Measurements from ENCODE around the gene ADAM33.
A peak's percentile ranks its signal among the peaks of the same experiment; 100 is the strongest.

The ADAM33 gene

GRCh38 chr20:3729378-3729777 is 47.6 kb upstream of the ADAM33 start:
- peak overlapping the region; percentile 74 for H2AK5ac ChIP-seq (ENCODE audit: low read depth, low read length)
- H2BK120ac ChIP-seq (ENCODE audit: low read depth, low read length) = no peak overlapping the region
- H3K27ac ChIP-seq (replicated peaks; ENCODE audit: low read length) = no peak overlapping the region
- H3K4me1 ChIP-seq (ENCODE audit: control insufficient read depth in 2 of 2, insufficient read depth in 1 of 2, low read depth in 1 of 2, low read length in 2 of 2) = peaks cover 4 to 11% of the 10 kb centered on the region in 2 donors
- no peak overlapping the region for H2AFZ ChIP-seq (ENCODE audit: low read length)
- H2BK15ac ChIP-seq (ENCODE audit: low read length) = no peak overlapping the region
- H3K4me2 ChIP-seq (ENCODE audit: insufficient read depth, low read length, poor library complexity, severe bottlenecking) = no peak overlapping the region
- no peak overlapping the region for H4K91ac ChIP-seq (ENCODE audit: low read depth, low read length, poor library complexity)
- H3K4me3 ChIP-seq (ENCODE audit: low read length in 2 of 2) = no peak overlapping the region
- H3K79me1 ChIP-seq (ENCODE audit: low read depth, low read length) = no peaks in the 10 kb centered on the region
- peak overlapping the region; percentile 41 for H2BK12ac ChIP-seq (ENCODE audit: low read length)
- peak overlapping the region; percentile 71 for H3K14ac ChIP-seq (ENCODE audit: low read length)
- DNase-seq (ENCODE audit: low spot score) = no peak
- no peak overlapping the region for H3K9ac ChIP-seq (ENCODE audit: low read depth, low read length, poor library complexity)
- H3K23ac ChIP-seq (ENCODE audit: low read depth, low read length, poor library complexity) = no peak overlapping the region
- H3K9me3 ChIP-seq (replicated peaks in 1 of 2; ENCODE audit: control insufficient read depth in 2 of 2, insufficient read depth in 1 of 2, low read depth in 1 of 2, low read length in 2 of 2) = no peaks in the 10 kb centered on the region
- peak overlapping the region; percentile 57 for H3K18ac ChIP-seq (ENCODE audit: low read length)
- H3K27me3 ChIP-seq (ENCODE audit: control insufficient read depth in 3 of 3, insufficient read depth in 3 of 3, low read depth in 1 of 3, low read length in 3 of 3) = peaks cover 0 to 50% (median 14%) of the 10 kb centered on the region in 3 experiments
- no CpG with 5 or more reads among the region's 6 CpGs for WGBS, 2 donors (ENCODE audit: extremely low coverage in 2 of 2, insufficient read length in 2 of 2, insufficient replicate concordance in 1 of 2)
- peak overlapping the region; percentile 43 for H4K8ac ChIP-seq (ENCODE audit: low read depth, low read length)
- H3K4ac ChIP-seq (ENCODE audit: low read length) = no peak overlapping the region
- no peaks in the 10 kb centered on the region for H3K36me3 ChIP-seq (replicated peaks in 1 of 2; ENCODE audit: control insufficient read depth in 2 of 2, insufficient read depth in 2 of 2, low read length in 2 of 2)
- H2BK5ac ChIP-seq (ENCODE audit: low read length) = no peak overlapping the region

- WGBS, 2 donors (ENCODE audit: extremely low coverage in 2 of 2, insufficient read length in 2 of 2, insufficient replicate concordance in 1 of 2) = no CpG with 5 or more reads among the region's 3 CpGs
- H3K4ac ChIP-seq (ENCODE audit: low read length) = no peak overlapping the region
- H3K27me3 ChIP-seq (ENCODE audit: control insufficient read depth in 3 of 3, insufficient read depth in 3 of 3, low read depth in 1 of 3, low read length in 3 of 3) = peaks cover 0 to 50% (median 14%) of the 10 kb centered on the region in 3 experiments
- H2AK5ac ChIP-seq (ENCODE audit: low read depth, low read length) = peak overlapping the region; percentile 74
- DNase-seq (ENCODE audit: low spot score) = no peak
- peak overlapping the region; percentile 18 for H2BK12ac ChIP-seq (ENCODE audit: low read length)
- no peak overlapping the region for H3K4me2 ChIP-seq (ENCODE audit: insufficient read depth, low read length, poor library complexity, severe bottlenecking)
- no peak overlapping the region for H4K91ac ChIP-seq (ENCODE audit: low read depth, low read length, poor library complexity)
- no peak overlapping the region for H4K8ac ChIP-seq (ENCODE audit: low read depth, low read length)
- no peak overlapping the region for H3K9ac ChIP-seq (ENCODE audit: low read depth, low read length, poor library complexity)
- peak overlapping the region; percentile 19 for H3K18ac ChIP-seq (ENCODE audit: low read length)
- H2BK15ac ChIP-seq (ENCODE audit: low read length) = no peak overlapping the region
- H3K4me3 ChIP-seq (ENCODE audit: low read length in 2 of 2) = no peak overlapping the region
- H3K4me1 ChIP-seq (ENCODE audit: control insufficient read depth in 2 of 2, insufficient read depth in 1 of 2, low read depth in 1 of 2, low read length in 2 of 2) = peaks cover 4 to 11% of the 10 kb centered on the region in 2 donors
- no peaks in the 10 kb centered on the region for H3K9me3 ChIP-seq (replicated peaks in 1 of 2; ENCODE audit: control insufficient read depth in 2 of 2, insufficient read depth in 1 of 2, low read depth in 1 of 2, low read length in 2 of 2)
- H3K27ac ChIP-seq (replicated peaks; ENCODE audit: low read length) = no peak overlapping the region
- H2AFZ ChIP-seq (ENCODE audit: low read length) = no peak overlapping the region
- no peak overlapping the region for H3K14ac ChIP-seq (ENCODE audit: low read length)
- no peaks in the 10 kb centered on the region for H3K36me3 ChIP-seq (replicated peaks in 1 of 2; ENCODE audit: control insufficient read depth in 2 of 2, insufficient read depth in 2 of 2, low read length in 2 of 2)
- H2BK120ac ChIP-seq (ENCODE audit: low read depth, low read length) = peak overlapping the region; percentile 47
- no peak overlapping the region for H3K23ac ChIP-seq (ENCODE audit: low read depth, low read length, poor library complexity)
- H3K79me1 ChIP-seq (ENCODE audit: low read depth, low read length) = no peaks in the 10 kb centered on the region
- no peak overlapping the region for H2BK5ac ChIP-seq (ENCODE audit: low read length)
Measured at GRCh38 chr20:3728876-3729275, 47.1 kb upstream of the ADAM33 start.

GRCh38 chr20:3728354-3728753 is 46.5 kb upstream of the ADAM33 start:
- no peak for DNase-seq (ENCODE audit: low spot score)
- H3K18ac ChIP-seq (ENCODE audit: low read length) = no peak overlapping the region
- H3K23ac ChIP-seq (ENCODE audit: low read depth, low read length, poor library complexity) = peak overlapping the region; percentile 18
- no peak overlapping the region for H4K91ac ChIP-seq (ENCODE audit: low read depth, low read length, poor library complexity)
- H3K36me3 ChIP-seq (replicated peaks in 1 of 2; ENCODE audit: control insufficient read depth in 2 of 2, insufficient read depth in 2 of 2, low read length in 2 of 2) = no peaks in the 10 kb centered on the region
- H3K14ac ChIP-seq (ENCODE audit: low read length) = peak overlapping the region; percentile 79
- H2AK5ac ChIP-seq (ENCODE audit: low read depth, low read length) = peak overlapping the region; percentile 74
- H2BK15ac ChIP-seq (ENCODE audit: low read length) = no peak overlapping the region
- H3K4ac ChIP-seq (ENCODE audit: low read length) = no peak overlapping the region
- WGBS, 2 donors (ENCODE audit: extremely low coverage in 2 of 2, insufficient read length in 2 of 2, insufficient replicate concordance in 1 of 2) = no CpG with 5 or more reads among the region's 5 CpGs
- no peak overlapping the region for H3K4me2 ChIP-seq (ENCODE audit: insufficient read depth, low read length, poor library complexity, severe bottlenecking)
- H4K8ac ChIP-seq (ENCODE audit: low read depth, low read length) = no peak overlapping the region
- H3K27me3 ChIP-seq (ENCODE audit: control insufficient read depth in 3 of 3, insufficient read depth in 3 of 3, low read depth in 1 of 3, low read length in 3 of 3) = peaks cover 0 to 45% (median 11%) of the 10 kb centered on the region in 3 experiments
- H2BK5ac ChIP-seq (ENCODE audit: low read length) = no peak overlapping the region
- no peaks in the 10 kb centered on the region for H3K79me1 ChIP-seq (ENCODE audit: low read depth, low read length)
- no peak overlapping the region for H3K27ac ChIP-seq (replicated peaks; ENCODE audit: low read length)
- H3K9ac ChIP-seq (ENCODE audit: low read depth, low read length, poor library complexity) = no peak overlapping the region
- H2BK12ac ChIP-seq (ENCODE audit: low read length) = peak overlapping the region; percentile 18
- H3K4me3 ChIP-seq (ENCODE audit: low read length in 2 of 2) = no peak overlapping the region
- H3K4me1 ChIP-seq (ENCODE audit: control insufficient read depth in 2 of 2, insufficient read depth in 1 of 2, low read depth in 1 of 2, low read length in 2 of 2) = peaks cover 4 to 11% of the 10 kb centered on the region in 2 donors
- no peak overlapping the region for H2AFZ ChIP-seq (ENCODE audit: low read length)
- no peaks in the 10 kb centered on the region for H3K9me3 ChIP-seq (replicated peaks in 1 of 2; ENCODE audit: control insufficient read depth in 2 of 2, insufficient read depth in 1 of 2, low read depth in 1 of 2, low read length in 2 of 2)
- peak overlapping the region; percentile 47 for H2BK120ac ChIP-seq (ENCODE audit: low read depth, low read length)

- no peak overlapping the region for H3K23ac ChIP-seq (ENCODE audit: low read depth, low read length, poor library complexity)
- no peak for DNase-seq (ENCODE audit: low spot score)
- H3K27ac ChIP-seq (replicated peaks; ENCODE audit: low read length) = no peak overlapping the region
- peaks cover 4 to 10% of the 10 kb centered on the region in 2 donors for H3K4me1 ChIP-seq (ENCODE audit: control insufficient read depth in 2 of 2, insufficient read depth in 1 of 2, low read depth in 1 of 2, low read length in 2 of 2)
- H2BK15ac ChIP-seq (ENCODE audit: low read length) = no peak overlapping the region
- H2BK5ac ChIP-seq (ENCODE audit: low read length) = no peak overlapping the region
- H3K4ac ChIP-seq (ENCODE audit: low read length) = no peak overlapping the region
- no peak overlapping the region for H3K9ac ChIP-seq (ENCODE audit: low read depth, low read length, poor library complexity)
- no peaks in the 10 kb centered on the region for H3K79me1 ChIP-seq (ENCODE audit: low read depth, low read length)
- no CpG with 5 or more reads among the region's 11 CpGs for WGBS, 2 donors (ENCODE audit: extremely low coverage in 2 of 2, insufficient read length in 2 of 2, insufficient replicate concordance in 1 of 2)
- H3K36me3 ChIP-seq (replicated peaks in 1 of 2; ENCODE audit: control insufficient read depth in 2 of 2, insufficient read depth in 2 of 2, low read length in 2 of 2) = no peaks in the 10 kb centered on the region
- no peak overlapping the region for H3K14ac ChIP-seq (ENCODE audit: low read length)
- H2BK12ac ChIP-seq (ENCODE audit: low read length) = no peak overlapping the region
- no peak overlapping the region for H3K4me2 ChIP-seq (ENCODE audit: insufficient read depth, low read length, poor library complexity, severe bottlenecking)
- H3K27me3 ChIP-seq (ENCODE audit: control insufficient read depth in 3 of 3, insufficient read depth in 3 of 3, low read depth in 1 of 3, low read length in 3 of 3) = peaks cover 0 to 38% (median 4%) of the 10 kb centered on the region in 3 experiments
- H3K4me3 ChIP-seq (ENCODE audit: low read length in 2 of 2) = no peak overlapping the region
- no peak overlapping the region for H2AK5ac ChIP-seq (ENCODE audit: low read depth, low read length)
- no peak overlapping the region for H3K18ac ChIP-seq (ENCODE audit: low read length)
- no peak overlapping the region for H2BK120ac ChIP-seq (ENCODE audit: low read depth, low read length)
- no peak overlapping the region for H4K8ac ChIP-seq (ENCODE audit: low read depth, low read length)
- peak overlapping the region; percentile 61 for H2AFZ ChIP-seq (ENCODE audit: low read length)
- no peak overlapping the region for H4K91ac ChIP-seq (ENCODE audit: low read depth, low read length, poor library complexity)
- no peaks in the 10 kb centered on the region for H3K9me3 ChIP-seq (replicated peaks in 1 of 2; ENCODE audit: control insufficient read depth in 2 of 2, insufficient read depth in 1 of 2, low read depth in 1 of 2, low read length in 2 of 2)
Measured at GRCh38 chr20:3727401-3728021, 45.7 kb upstream of the ADAM33 start.
